Skin of body (tissue), 2 donors: Measurements from ENCODE around the gene CCDC8. TPM values are rescaled to one million over a fixed set of nuclear protein-coding genes. Genes with fewer than 3 reads are reported as not detected.
"Not testable (repeated sequence)": the region's sequence is repeated elsewhere in the genome, so short reads cannot be mapped to it uniquely, and the experiment has no call there.

Experiments
- DNase-seq: peaks from one replicate; lab custom pipeline; 2025; lab: John Stamatoyannopoulos, UW
- total RNA-seq: library from RNA; depleted of rRNA; stranded (reverse); fragments of >200 nt; gene quantifications from one replicate; pipeline ENCODE4 v1.2.3, GENCODE V29; 2014

Gene CCDC8
- total RNA-seq, 1 donor from 2014 or later: 36.2 TPM

GRCh38 chr19:46383171-46383815 is 30.1 kb downstream of the CCDC8 start:
- no peak for DNase-seq

- no peak for DNase-seq
Measured at GRCh38 chr19:46381756-46382345, 31.5 kb downstream of the CCDC8 start.

- no peak for DNase-seq
Measured at GRCh38 chr19:46381346-46381745, 32.0 kb downstream of the CCDC8 start.

GRCh38 chr19:46380690-46381089 is 32.7 kb downstream of the CCDC8 start:
- no peak for DNase-seq

GRCh38 chr19:46378268-46378667 is 35.1 kb downstream of the CCDC8 start:
- DNase-seq: peak; percentile 98

GRCh38 chr19:46376241-46377153 is 36.9 kb downstream of the CCDC8 start:
- DNase-seq: no peak

GRCh38 chr19:46375476-46376067 is 37.8 kb downstream of the CCDC8 start:
- not testable (repeated sequence) for DNase-seq

GRCh38 chr19:46374536-46375475 is 38.6 kb downstream of the CCDC8 start:
- no peak for DNase-seq

- DNase-seq: no peak
Measured at GRCh38 chr19:46373491-46374359, 39.6 kb downstream of the CCDC8 start.

GRCh38 chr19:46372901-46373490 is 40.4 kb downstream of the CCDC8 start:
- peak; percentile 34 for DNase-seq

GRCh38 chr19:46371371-46371901 is 41.9 kb downstream of the CCDC8 start:
- DNase-seq: no peak

- no peak for DNase-seq
Measured at GRCh38 chr19:46369817-46370216, 43.5 kb downstream of the CCDC8 start.

- no peak for DNase-seq
Measured at GRCh38 chr19:46368116-46368515, 45.2 kb downstream of the CCDC8 start.

- DNase-seq: no peak
Measured at GRCh38 chr19:46367426-46367825, 45.9 kb downstream of the CCDC8 start.

- no peak for DNase-seq
Measured at GRCh38 chr19:46366620-46367292, 46.6 kb downstream of the CCDC8 start.

- no peak for DNase-seq
Measured at GRCh38 chr19:46365561-46365960, 47.8 kb downstream of the CCDC8 start.

- DNase-seq: no peak
Measured at GRCh38 chr19:46364359-46364758, 49.0 kb downstream of the CCDC8 start.

GRCh38 chr19:46361915-46362314 is 51.4 kb downstream of the CCDC8 start:
- DNase-seq: no peak
